Spleen (tissue), 7 donors: Measurements from ENCODE around the gene DHFR2.

ENCODE experiments used
- CTCF ChIP-seq, 11 experiments: fragments of 200-600 bp in 7 of 11; fragments of 450-650 bp in 4 of 11; sonication (generic) in 4 of 11; IDR thresholded peaks in 8 of 11; conservative IDR thresholded peaks in 3 of 11; 1 replicate in 7 of 11; 2 replicates in 4 of 11; pipeline versions ENCODE4 v1.4.0 to v1.8.0; 2016 to 2021; ENCODE audit warnings: antibody characterized with exemption in 11 of 11, inconsistent platforms in 4 of 11, mild to moderate bottlenecking in 1 of 11
- POLR2AphosphoS5 ChIP-seq, 3 donors: sonication (generic); formaldehyde crosslinking; IDR thresholded peaks; one replicate each; pipeline ENCODE4 v1.5.1; 2017; ENCODE audit warnings: antibody characterized with exemption in 3 of 3
- donor health status: DM: no; HTN: no; CAD: no; lungs with moderate emphysema.
- donor health status: DM: no; HTN: no; CAD: no.
- donor health status: DM: no; HTN: no; CAD: no.

- no peak for TF ChIP-seq CTCF (IDR thresholded peaks at IDR 0.05 in 8 of 11, conservative IDR thresholded peaks at IDR 0.05 in 3 of 11)
- no peak for TF ChIP-seq POLR2AphosphoS5 (IDR thresholded peaks at IDR 0.05)
Observed at GRCh38 chr3:94064243-94064860, 1.6 kb upstream of the DHFR2 start.
